GM23338 (cell line): ENCODE data around the gene SHISA8.

Experiments
- CREB1 ChIP-seq: fragments of 250-450 bp; sonication (Bioruptor Pico); IDR thresholded peaks from 2 replicates; pipeline ENCODE4 v1.5.0; 2020; ENCODE audit warnings: low read depth, mild to moderate bottlenecking, moderate library complexity
- CTCF ChIP-seq, 2 experiments: fragments of 200-600 bp in 1 of 2; sonication (generic) in 1 of 2; conservative IDR thresholded peaks; 2 replicates each; pipeline versions ENCODE4 v1.5.1 to v1.6.1; 2016 to 2017; ENCODE audit warnings: antibody characterized with exemption in 2 of 2, low read depth in 2 of 2, mild to moderate bottlenecking in 2 of 2, moderate library complexity in 1 of 2
- EZH2 ChIP-seq: fragments of 200-600 bp; sonication (generic); IDR thresholded peaks from one replicate; pipeline ENCODE4 v1.8.0; 2017; ENCODE audit warnings: antibody characterized with exemption, mild to moderate bottlenecking, low read depth; ENCODE audit not compliant: unreplicated experiment
- POLR2AphosphoS5 ChIP-seq: IDR thresholded peaks from 2 replicates; pipeline ENCODE4 v1.6.1; 2016; ENCODE audit warnings: antibody characterized with exemption, low read depth
- REST ChIP-seq: IDR thresholded peaks from one replicate; pipeline ENCODE4 v1.6.1; 2018; ENCODE audit warnings: antibody characterized with exemption; ENCODE audit not compliant: unreplicated experiment

GRCh38 chr22:41891407-41891806 is 23.5 kb downstream of the SHISA8 start:
- TF ChIP-seq CTCF (conservative IDR thresholded peaks at IDR 0.05; ENCODE audit: low read depth in 2 of 2), result no peak
- no peak for TF ChIP-seq POLR2AphosphoS5
- no peak for TF ChIP-seq REST
- no peak for TF ChIP-seq CREB1
- no peak for TF ChIP-seq EZH2
